HUES6 (cell line): ENCODE measurements around the gene LBH.

ENCODE experiments used
- H3K27ac ChIP-seq: 2 replicates; pipeline ENCODE4 v1.7.0; 2013; ENCODE audit warnings: low read depth, mild to moderate bottlenecking, low read length, inconsistent platforms
- H3K27me3 ChIP-seq: 2 replicates; pipeline ENCODE4 v1.6.1; 2013; ENCODE audit warnings: low read length; ENCODE audit not compliant: control insufficient read depth, insufficient read depth
- H3K36me3 ChIP-seq: 2 replicates; pipeline ENCODE4 v1.6.1; 2013; ENCODE audit warnings: low read length; ENCODE audit not compliant: control insufficient read depth, insufficient read depth
- H3K4me1 ChIP-seq: 2 replicates; pipeline ENCODE4 v1.6.1; 2013; ENCODE audit warnings: low read length; ENCODE audit not compliant: control insufficient read depth, insufficient read depth
- H3K4me3 ChIP-seq: 2 replicates; pipeline ENCODE4 v1.5.1; 2013; ENCODE audit warnings: low read depth, low read length
- H3K9ac ChIP-seq: one replicate; pipeline ENCODE4 v1.6.1; 2013; ENCODE audit warnings: mild to moderate bottlenecking, low read length
- H3K9me3 ChIP-seq: 2 replicates; pipeline ENCODE4 v1.6.1; 2013; ENCODE audit warnings: low read depth, low read length; ENCODE audit not compliant: control insufficient read depth, insufficient read depth

Gene LBH

DNA sequence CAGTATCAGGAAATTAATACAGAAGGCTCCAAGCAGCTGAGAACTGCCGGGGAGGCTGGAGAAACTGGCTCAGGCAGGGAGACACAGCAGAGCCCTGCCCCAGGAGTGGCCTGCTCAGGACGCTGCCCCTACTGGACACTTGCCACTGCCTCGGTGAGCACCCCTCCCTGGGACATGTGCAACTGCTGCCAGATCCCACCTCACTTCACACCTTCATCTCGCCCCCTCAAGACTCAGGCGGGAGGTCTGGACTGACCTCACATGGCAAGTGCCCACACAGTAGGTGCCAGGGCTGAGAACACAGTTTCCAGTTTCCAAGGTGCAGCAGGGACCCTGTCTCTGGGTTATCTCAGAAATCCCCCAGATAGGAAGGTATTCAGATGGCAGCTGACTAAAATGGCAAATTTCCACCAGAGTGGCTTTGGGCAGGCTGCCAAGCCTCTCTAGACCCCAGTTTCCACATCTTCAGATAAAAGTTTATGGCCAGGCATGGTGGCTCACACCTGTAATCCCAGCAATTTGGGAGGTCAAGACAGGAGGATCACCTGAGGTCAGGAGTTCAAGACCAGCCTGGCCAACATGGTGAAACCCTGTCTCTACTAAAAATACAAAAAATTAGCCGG is 33.7 kb upstream of the LBH start:
- Histone ChIP-seq H3K27me3 (no peaks in the 10 kb centered on the region), H3K27ac (no peak overlapping the region), H3K9ac (no peak overlapping the region)

DNA sequence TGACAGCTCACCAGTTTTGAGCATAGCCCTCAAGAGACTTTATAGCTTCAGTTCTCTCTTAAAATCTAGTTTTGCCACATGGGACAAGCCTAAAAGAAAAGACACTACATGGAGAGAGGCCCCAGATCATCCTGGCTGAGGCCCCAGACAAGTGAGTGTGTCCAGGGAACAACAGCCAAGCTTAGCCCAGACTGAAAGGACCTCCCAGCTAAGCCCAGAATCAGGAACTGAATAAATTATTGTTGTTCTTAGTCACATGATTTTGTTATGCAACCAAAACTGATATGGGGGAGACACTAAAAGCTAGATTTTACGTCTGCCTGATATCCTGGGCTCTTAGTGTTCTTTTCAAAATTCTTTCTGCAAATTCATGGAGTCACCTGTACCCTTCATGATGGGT is 29.3 kb upstream of the LBH start:
- Histone ChIP-seq H3K4me1 (no peaks in the 10 kb centered on the region), H3K27me3 (no peaks in the 10 kb centered on the region), H3K9me3 (no peaks in the 10 kb centered on the region), H3K4me3 (no peak overlapping the region), H3K27ac (no peak overlapping the region), H3K9ac (no peak overlapping the region), H3K36me3 (no peaks in the 10 kb centered on the region)

More for the DNA sequence above, 33.7 kb upstream of the LBH start:
- H3K4me1 ChIP-seq = peaks cover 3% of the 10 kb centered on the region; the same call in 1 of the 2 replicates
- H3K36me3 ChIP-seq = no peaks in the 10 kb centered on the region
- no peaks in the 10 kb centered on the region for H3K9me3 ChIP-seq
- H3K4me3 ChIP-seq = no peak overlapping the region

- H3K9ac ChIP-seq = no peak overlapping the region
- no peak overlapping the region for H3K4me3 ChIP-seq
- H3K36me3 ChIP-seq = no peaks in the 10 kb centered on the region
- H3K27ac ChIP-seq = no peak overlapping the region
- no peaks in the 10 kb centered on the region for H3K27me3 ChIP-seq
- no peaks in the 10 kb centered on the region for H3K4me1 ChIP-seq
- no peaks in the 10 kb centered on the region for H3K9me3 ChIP-seq
These were observed 28.2 kb upstream of the LBH start for GRCh38 chr2:30203156-30203555.

- Histone ChIP-seq H3K36me3 (no peaks in the 10 kb centered on the region), H3K9me3 (no peaks in the 10 kb centered on the region), H3K9ac (no peak overlapping the region), H3K4me1 (peaks cover 5% of the 10 kb centered on the region), H3K27ac (no peak overlapping the region), H3K27me3 (no peaks in the 10 kb centered on the region), H3K4me3 (no peak overlapping the region)
These were observed 27.1 kb upstream of the LBH start for GRCh38 chr2:30204281-30204680.

DNA sequence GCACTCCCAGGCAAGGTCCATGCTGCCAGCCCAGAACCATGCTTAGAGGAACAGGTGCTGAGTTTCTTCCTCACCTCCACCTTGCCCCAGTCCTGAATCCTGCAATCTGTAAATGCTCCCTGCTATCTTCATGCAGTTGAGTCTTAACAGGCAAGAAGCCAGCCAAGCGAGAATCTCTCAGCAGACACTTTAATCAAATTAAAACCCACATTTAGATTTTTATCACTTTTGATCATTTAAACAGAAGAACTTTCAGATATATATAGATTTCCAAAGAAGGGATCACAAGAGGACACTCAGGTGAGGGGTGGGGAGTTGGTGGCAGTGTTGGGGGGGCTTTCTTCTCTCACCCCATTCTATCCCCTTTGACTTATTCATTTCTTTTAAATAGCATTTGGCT is 25.9 kb upstream of the LBH start:
- no peaks in the 10 kb centered on the region for H3K27me3 ChIP-seq

DNA sequence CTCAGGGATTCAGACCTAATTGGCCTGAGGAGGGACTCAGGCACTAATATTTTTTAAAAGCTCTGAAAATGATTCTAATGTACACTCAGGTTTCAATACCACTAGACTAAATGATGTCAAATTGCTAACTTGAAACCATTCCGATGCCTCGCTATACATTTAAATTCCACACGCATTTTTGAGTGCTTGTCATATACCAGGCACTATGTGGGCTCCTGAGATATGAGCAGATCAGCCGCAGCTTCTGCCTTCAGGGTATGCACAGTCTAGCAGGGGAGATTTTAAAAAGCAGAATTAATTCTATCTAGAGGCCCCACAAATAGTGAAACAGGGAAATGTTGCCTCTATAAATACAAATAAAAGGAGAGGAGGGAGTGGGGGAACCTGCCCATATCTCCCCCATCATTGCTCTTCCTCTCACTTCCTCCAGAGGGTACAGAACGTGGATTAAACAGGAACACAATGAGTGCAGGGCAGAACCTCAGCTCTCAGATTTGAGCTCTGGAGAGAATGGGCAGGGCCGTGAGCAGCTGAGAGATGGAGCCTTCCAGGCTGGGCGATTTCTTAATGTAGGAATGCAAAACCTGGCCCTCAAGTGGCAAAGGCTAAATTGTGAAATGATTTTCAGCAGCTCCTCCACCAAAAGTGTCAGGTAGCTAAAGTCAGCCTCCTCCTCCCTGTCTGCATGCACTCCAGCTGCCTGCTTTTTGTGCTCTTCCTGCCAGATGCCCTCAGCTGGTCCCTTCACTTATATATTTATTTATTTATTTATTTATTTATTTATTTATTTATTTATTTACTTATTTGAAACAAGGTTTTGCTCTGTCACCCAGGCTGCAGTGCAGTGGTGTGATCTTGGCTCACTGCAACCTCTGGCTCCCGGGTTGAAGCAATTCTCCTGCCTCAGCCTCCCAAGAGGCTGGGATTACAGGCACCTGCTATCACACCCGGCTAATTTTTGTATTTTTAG is 24.6 kb upstream of the LBH start:
- no peaks in the 10 kb centered on the region for H3K9me3 ChIP-seq
- no peak overlapping the region for H3K27ac ChIP-seq
- no peak overlapping the region for H3K9ac ChIP-seq
- peaks cover 5% of the 10 kb centered on the region for H3K4me1 ChIP-seq
- H3K36me3 ChIP-seq = no peaks in the 10 kb centered on the region
- no peak overlapping the region for H3K4me3 ChIP-seq
- no peaks in the 10 kb centered on the region for H3K27me3 ChIP-seq

More for the DNA sequence above, 25.9 kb upstream of the LBH start:
- H3K27ac ChIP-seq = no peak overlapping the region
- H3K4me3 ChIP-seq = no peak overlapping the region
- no peaks in the 10 kb centered on the region for H3K9me3 ChIP-seq
- peaks cover 5% of the 10 kb centered on the region for H3K4me1 ChIP-seq
- H3K9ac ChIP-seq = no peak overlapping the region
- no peaks in the 10 kb centered on the region for H3K36me3 ChIP-seq

- Histone ChIP-seq H3K9ac (no peak overlapping the region), H3K4me1 (peaks cover 5% of the 10 kb centered on the region), H3K27ac (no peak overlapping the region), H3K27me3 (no peaks in the 10 kb centered on the region), H3K4me3 (no peak overlapping the region), H3K9me3 (no peaks in the 10 kb centered on the region), H3K36me3 (no peaks in the 10 kb centered on the region)
These were observed 22.9 kb upstream of the LBH start for GRCh38 chr2:30208453-30208852.

GRCh38 chr2:30209227-30209626 is 22.1 kb upstream of the LBH start:
- Histone ChIP-seq H3K27ac (no peak overlapping the region), H3K36me3 (no peaks in the 10 kb centered on the region), H3K4me3 (no peak overlapping the region), H3K9me3 (no peaks in the 10 kb centered on the region), H3K4me1 (peaks cover 5% of the 10 kb centered on the region), H3K9ac (no peak overlapping the region), H3K27me3 (no peaks in the 10 kb centered on the region)

DNA sequence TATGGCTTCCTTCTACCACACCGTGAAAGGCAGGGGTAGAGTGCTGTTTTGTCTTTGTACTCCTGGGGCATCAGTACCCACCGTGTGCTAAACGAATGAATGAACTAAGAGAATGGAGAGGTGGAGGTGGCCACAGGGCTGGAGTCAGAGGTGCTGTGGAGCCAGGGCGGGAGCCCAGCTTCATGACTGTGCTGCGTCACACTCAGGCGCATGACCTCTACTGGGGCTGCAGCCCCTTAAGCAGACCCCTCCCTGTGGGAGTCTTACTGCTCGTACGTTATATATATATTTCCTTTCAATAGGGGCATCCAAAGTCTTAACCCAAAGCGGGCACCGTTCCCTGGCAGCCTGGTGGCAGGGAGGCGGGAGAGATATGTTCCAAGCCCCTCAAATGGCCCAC is 18.0 kb upstream of the LBH start:
- H3K9ac ChIP-seq = no peak overlapping the region
- H3K4me1 ChIP-seq = peaks cover 18% of the 10 kb centered on the region
- no peaks in the 10 kb centered on the region for H3K9me3 ChIP-seq
- no peaks in the 10 kb centered on the region for H3K36me3 ChIP-seq
- no peak overlapping the region for H3K27ac ChIP-seq
- H3K4me3 ChIP-seq = no peak overlapping the region
- no peaks in the 10 kb centered on the region for H3K27me3 ChIP-seq

DNA sequence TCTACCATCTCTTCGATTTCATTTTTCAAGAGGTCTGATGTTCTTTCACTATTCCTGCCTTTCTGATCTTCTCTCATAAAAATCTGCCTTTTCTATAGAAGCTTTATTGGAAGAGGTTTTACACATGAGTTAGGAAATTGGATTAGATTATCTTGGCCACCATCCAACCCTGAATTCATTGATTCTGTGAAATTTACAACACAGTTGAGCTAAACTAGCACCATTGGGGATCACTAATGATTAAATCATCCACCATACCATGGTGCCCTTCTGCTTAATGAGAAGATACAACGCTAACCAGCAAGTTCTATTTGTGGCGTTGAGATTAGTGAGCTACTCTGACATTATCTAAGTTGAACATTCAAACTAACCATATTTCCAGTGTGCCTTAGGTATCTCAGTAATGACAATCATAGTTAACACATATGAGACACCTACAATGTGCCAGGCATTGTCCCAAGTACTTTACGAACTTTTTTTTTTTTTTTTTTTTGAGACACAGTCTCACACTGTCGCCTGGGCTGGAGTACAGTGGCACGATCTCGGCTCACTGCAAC is 17.3 kb upstream of the LBH start:
- Histone ChIP-seq H3K27ac (no peak overlapping the region), H3K4me1 (peaks cover 19% of the 10 kb centered on the region), H3K4me3 (no peak overlapping the region), H3K27me3 (no peaks in the 10 kb centered on the region), H3K9ac (no peak overlapping the region), H3K9me3 (no peaks in the 10 kb centered on the region), H3K36me3 (no peaks in the 10 kb centered on the region)

DNA sequence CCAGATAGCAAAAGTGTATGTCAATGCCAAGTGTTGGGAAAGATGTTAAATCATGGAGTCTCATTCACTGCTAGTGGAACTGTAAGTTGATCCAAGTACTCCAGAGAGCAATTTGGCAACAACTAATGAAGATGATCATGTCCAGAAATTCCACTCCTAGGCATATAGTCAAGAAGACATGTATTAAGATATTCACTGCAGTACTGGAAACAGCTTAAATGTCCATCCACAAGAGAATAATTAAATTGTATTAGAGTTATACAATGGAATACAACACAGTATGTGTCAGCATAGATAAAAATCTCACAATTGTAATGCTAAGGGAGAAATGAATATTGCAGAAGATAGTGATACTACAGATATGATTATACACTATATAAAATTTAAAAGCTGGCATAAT is 15.2 kb upstream of the LBH start:
- Histone ChIP-seq H3K9ac (no peak overlapping the region), H3K9me3 (no peaks in the 10 kb centered on the region), H3K27me3 (no peaks in the 10 kb centered on the region), H3K4me3 (no peak overlapping the region), H3K27ac (no peak overlapping the region), H3K36me3 (no peaks in the 10 kb centered on the region), H3K4me1 (peaks cover 22% of the 10 kb centered on the region)
